Lower leg skin (tissue), 3 donors: ENCODE measurements around the gene LRFN2.

Experiments
- POLR2A ChIP-seq, 2 donors: fragments of 450-650 bp; IDR thresholded peaks; one replicate each; pipeline ENCODE4 v1.6.1; 2016 to 2017; ENCODE audit warnings: antibody characterized with exemption in 2 of 2, mild to moderate bottlenecking in 1 of 2, moderate library complexity in 1 of 2
- TF ChIP-seq, protein P1 (sequence below), 3 donors: fragments of 450-650 bp; IDR thresholded peaks; one replicate each; pipeline ENCODE4 v1.5.1; 2016; ENCODE audit warnings: antibody characterized with exemption in 3 of 3, mild to moderate bottlenecking in 3 of 3, moderate library complexity in 2 of 3

DNA sequence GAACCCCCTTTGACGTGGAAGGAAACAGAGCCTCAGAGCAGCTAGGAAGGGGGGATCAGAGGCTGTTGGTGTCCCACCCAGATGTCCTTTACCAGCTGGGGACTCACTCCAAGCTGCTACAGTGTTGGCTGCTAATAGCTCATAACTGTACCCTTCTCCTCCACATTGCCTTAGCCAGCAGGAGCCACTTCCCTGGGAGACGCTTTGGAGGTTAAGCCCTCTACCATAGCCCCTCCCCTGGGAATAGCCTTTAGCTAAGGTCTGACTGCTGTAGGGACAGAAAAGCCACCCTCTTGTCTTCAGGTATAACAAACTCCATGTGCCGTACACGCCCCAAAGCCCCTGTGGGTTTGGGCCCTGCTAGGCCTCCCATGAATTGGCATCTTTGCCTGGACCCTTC lies 238.6 kb downstream of the LRFN2 start:
- TF ChIP-seq, protein P1, sequence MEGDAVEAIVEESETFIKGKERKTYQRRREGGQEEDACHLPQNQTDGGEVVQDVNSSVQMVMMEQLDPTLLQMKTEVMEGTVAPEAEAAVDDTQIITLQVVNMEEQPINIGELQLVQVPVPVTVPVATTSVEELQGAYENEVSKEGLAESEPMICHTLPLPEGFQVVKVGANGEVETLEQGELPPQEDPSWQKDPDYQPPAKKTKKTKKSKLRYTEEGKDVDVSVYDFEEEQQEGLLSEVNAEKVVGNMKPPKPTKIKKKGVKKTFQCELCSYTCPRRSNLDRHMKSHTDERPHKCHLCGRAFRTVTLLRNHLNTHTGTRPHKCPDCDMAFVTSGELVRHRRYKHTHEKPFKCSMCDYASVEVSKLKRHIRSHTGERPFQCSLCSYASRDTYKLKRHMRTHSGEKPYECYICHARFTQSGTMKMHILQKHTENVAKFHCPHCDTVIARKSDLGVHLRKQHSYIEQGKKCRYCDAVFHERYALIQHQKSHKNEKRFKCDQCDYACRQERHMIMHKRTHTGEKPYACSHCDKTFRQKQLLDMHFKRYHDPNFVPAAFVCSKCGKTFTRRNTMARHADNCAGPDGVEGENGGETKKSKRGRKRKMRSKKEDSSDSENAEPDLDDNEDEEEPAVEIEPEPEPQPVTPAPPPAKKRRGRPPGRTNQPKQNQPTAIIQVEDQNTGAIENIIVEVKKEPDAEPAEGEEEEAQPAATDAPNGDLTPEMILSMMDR (IDR thresholded peaks at IDR 0.05): no peak
- TF ChIP-seq POLR2A (IDR thresholded peaks at IDR 0.05): no peak
